K562 (cell line): Measurements from ENCODE around the gene ZCWPW1. TPM values are rescaled to one million over a fixed set of nuclear protein-coding genes. Genes with fewer than 3 reads are reported as not detected.

Experiments used
- ATF3 ChIP-seq, 2 experiments: fragments of 450-650 bp in 1 of 2; sonication (generic) in 1 of 2; formaldehyde crosslinking in 1 of 2; IDR thresholded peaks in 1 of 2; conservative IDR thresholded peaks in 1 of 2; 2 replicates each; pipeline versions ENCODE4 v1.6.1 to v1.8.1; 2016 to 2023; ENCODE audit warnings: mild to moderate bottlenecking in 2 of 2, moderate library complexity in 2 of 2, inconsistent platforms in 1 of 2, missing genetic modification reagents in 1 of 2
- ATF7 ChIP-seq: fragments of 450-650 bp; IDR thresholded peaks from 2 replicates; pipeline ENCODE4 v1.7.1; 2014; ENCODE audit warnings: mild to moderate bottlenecking, moderate library complexity
- CREB1 ChIP-seq, 2 experiments: sonication (generic) in 1 of 2; formaldehyde crosslinking in 1 of 2; IDR thresholded peaks; 2 replicates each; pipeline versions ENCODE4 v1.6.1 to v1.8.0; 2012 to 2022; ENCODE audit warnings: inconsistent platforms in 1 of 2, mild to moderate bottlenecking in 1 of 2, missing genetic modification reagents in 1 of 2, moderate library complexity in 1 of 2
- E2F1 ChIP-seq: sonication (generic); formaldehyde crosslinking; IDR thresholded peaks from 2 replicates; pipeline ENCODE4 v1.8.1; 2023; ENCODE audit warnings: mild to moderate bottlenecking, missing genetic modification reagents, moderate library complexity
- ELF4 ChIP-seq: fragments of 450-650 bp; formaldehyde crosslinking; IDR thresholded peaks from 2 replicates; pipeline ENCODE4 v1.4.0; 2022; ENCODE audit warnings: missing genetic modification characterization
- HDAC2 ChIP-seq: fragments of 450-650 bp; IDR thresholded peaks from 2 replicates; pipeline ENCODE4 v1.6.1; 2016; ENCODE audit warnings: mild to moderate bottlenecking
- HEY1 ChIP-seq: fragments of 250-450 bp; sonication (Bioruptor Pico); IDR thresholded peaks from 2 replicates; pipeline ENCODE4 v1.5.0; 2020; ENCODE audit warnings: mild to moderate bottlenecking, moderate library complexity, borderline replicate concordance
- HMG20B ChIP-seq: fragments of 250-450 bp; sonication (Bioruptor Pico); IDR thresholded peaks from 2 replicates; pipeline ENCODE4 v1.5.0; 2021; ENCODE audit warnings: mild to moderate bottlenecking
- L3MBTL2 ChIP-seq: fragments of 450-650 bp; IDR thresholded peaks from 2 replicates; pipeline ENCODE4 v1.6.1; 2016; ENCODE audit warnings: mild to moderate bottlenecking, moderate library complexity
- MAZ ChIP-seq, 2 experiments: fragments of 450-650 bp in 1 of 2; sonication (generic) in 1 of 2; formaldehyde crosslinking; IDR thresholded peaks in 1 of 2; conservative IDR thresholded peaks in 1 of 2; 2 replicates each; pipeline versions ENCODE4 v1.4.0 to v1.5.0; 2020; ENCODE audit warnings: mild to moderate bottlenecking in 1 of 2, missing genetic modification reagents in 1 of 2
- MTA2 ChIP-seq: fragments of 450-650 bp; IDR thresholded peaks from 2 replicates; pipeline ENCODE4 v1.6.1; 2016; ENCODE audit warnings: low read depth
- NELFE ChIP-seq: IDR thresholded peaks from 2 replicates; pipeline ENCODE4 v1.6.1; 2011; ENCODE audit warnings: mild to moderate bottlenecking; ENCODE audit not compliant: insufficient read depth, insufficient read length
- NR4A1 ChIP-seq, 2 experiments: fragments of 250-450 bp in 1 of 2; fragments of 450-650 bp in 1 of 2; sonication (Bioruptor Pico) in 1 of 2; IDR thresholded peaks; 2 replicates each; pipeline versions ENCODE4 v1.4.0 to v1.6.1; 2016 to 2020; ENCODE audit warnings: mild to moderate bottlenecking in 2 of 2, missing compliant biosample characterization in 1 of 2, missing genetic modification characterization in 1 of 2, moderate library complexity in 1 of 2
- OTX1 ChIP-seq: fragments of 450-650 bp; formaldehyde crosslinking; IDR thresholded peaks from 2 replicates; pipeline ENCODE4 v1.4.0; 2022; ENCODE audit warnings: mild to moderate bottlenecking
- POLR3G ChIP-seq: IDR thresholded peaks from 2 replicates; pipeline ENCODE4 v1.6.1; 2011; ENCODE audit not compliant: insufficient read length, insufficient replicate concordance; ENCODE audit errors: extremely low read depth
- PREB ChIP-seq: sonication (generic); formaldehyde crosslinking; IDR thresholded peaks from 2 replicates; pipeline ENCODE4 v1.8.1; 2023; ENCODE audit warnings: mild to moderate bottlenecking, missing genetic modification reagents
- SREBF2 ChIP-seq: sonication (generic); formaldehyde crosslinking; IDR thresholded peaks from 2 replicates; pipeline ENCODE4 v1.4.0; 2020; ENCODE audit warnings: mild to moderate bottlenecking, missing genetic modification reagents
- TCF3 ChIP-seq: sonication (generic); formaldehyde crosslinking; IDR thresholded peaks from 2 replicates; pipeline ENCODE4 v1.4.0; 2020; ENCODE audit warnings: mild to moderate bottlenecking, missing genetic modification reagents
- ZNF124 ChIP-seq: sonication (generic); formaldehyde crosslinking; IDR thresholded peaks from 2 replicates; pipeline ENCODE4 v1.8.1; 2022; ENCODE audit warnings: missing genetic modification reagents
- ZNF212 ChIP-seq: fragments of 450-650 bp; formaldehyde crosslinking; IDR thresholded peaks from 2 replicates; pipeline ENCODE4 v1.4.0; 2020; ENCODE audit warnings: mild to moderate bottlenecking
- ZNF57 ChIP-seq: fragments of 450-650 bp; formaldehyde crosslinking; IDR thresholded peaks from 2 replicates; pipeline ENCODE4 v1.4.0; 2020; ENCODE audit warnings: mild to moderate bottlenecking, moderate library complexity
- ZNF699 ChIP-seq: fragments of 250-450 bp; sonication (Bioruptor Pico); IDR thresholded peaks from 2 replicates; pipeline ENCODE4 v1.8.0; 2021; ENCODE audit warnings: mild to moderate bottlenecking, moderate library complexity; ENCODE audit not compliant: insufficient replicate concordance
- polyA plus RNA-seq, 8 experiments: library from polyadenylated mRNA; depleted of rRNA in 4 of 8; stranded (reverse) in 5 of 8; unstranded in 3 of 8; fragments of >200 nt; fragmentation: Nextera tagmentation in 2 of 8; fragmentation: Illumina TruSeq in 1 of 8; extraction: Ambion mirVana in 2 of 8; extraction: Trizol in 1 of 8; gene quantifications; 2 replicates each; pipeline versions ENCODE4 v1.2.1 to v1.2.3, GENCODE V29; 2011 to 2014; ENCODE audit warnings: inconsistent platforms in 1 of 8, missing spikeins in 1 of 8
- total RNA-seq, 7 experiments: library from RNA; depleted of rRNA in 6 of 7; stranded (reverse); fragments of >200 nt in 6 of 7; fragmentation: Illumina TruSeq in 2 of 7; extraction: Trizol in 2 of 7; gene quantifications; 2 replicates each; pipeline versions ENCODE4 v1.2.1 to v1.2.3, GENCODE V29; 2011 to 2021; ENCODE audit warnings: low replicate concordance in 1 of 7
- TF ChIP-seq, protein P1 (sequence below), 2 experiments: IDR thresholded peaks; 2 replicates each; pipeline ENCODE4 v1.6.1; 2012; ENCODE audit warnings: improper control_type of control experiment in 2 of 2, low read depth in 2 of 2, low read length in 2 of 2, borderline replicate concordance in 1 of 2

The ZCWPW1 gene
- total and polyA plus RNA-seq, 9 of the 15 experiments (the other 6 are each of a cell fraction or from before 2014, with no cell fraction given), result 0.18 to 1.7 (median 1.2) TPM

- TF ChIP-seq ZNF212 (CRISPR knock-in tag) (no peak), OTX1 (CRISPR knock-in tag) (no peak), ELF4 (CRISPR knock-in tag) (no peak), POLR3G (no peak), ATF3 (IDR thresholded peaks at IDR 0.05) (no peak), ATF3 (CRISPR knock-in tag; conservative IDR thresholded peaks at IDR 0.05) (no peak), PREB (CRISPR knock-in tag) (peak; percentile 40; the same call in 1 of the 2 replicates), ZNF57 (CRISPR knock-in tag) (no peak), MAZ (CRISPR knock-in tag; conservative IDR thresholded peaks at IDR 0.05 in 1 of 2, IDR thresholded peaks at IDR 0.05 in 1 of 2) (no peak), NELFE (no peak), CREB1 (IDR thresholded peaks at IDR 0.05) (peak; percentile 81), CREB1 (CRISPR knock-in tag; IDR thresholded peaks at IDR 0.05) (peak; percentile 91), E2F1 (CRISPR knock-in tag) (no peak), HEY1 (CRISPR knock-in tag) (no peak), ZNF699 (CRISPR knock-in tag) (no peak), HDAC2 (no peak), TCF3 (CRISPR knock-in tag) (no peak), ATF7 (peak; percentile 49), NR4A1 (CRISPR knock-in tag; IDR thresholded peaks at IDR 0.05) (no peak), NR4A1 (tag; IDR thresholded peaks at IDR 0.05) (no peak), L3MBTL2 (peak; percentile 44; the same call in 1 of the 2 replicates), HMG20B (CRISPR knock-in tag) (no peak), SREBF2 (CRISPR knock-in tag) (no peak), ZNF124 (CRISPR knock-in tag) (no peak), MTA2 (no peak)
- TF ChIP-seq, protein P1, sequence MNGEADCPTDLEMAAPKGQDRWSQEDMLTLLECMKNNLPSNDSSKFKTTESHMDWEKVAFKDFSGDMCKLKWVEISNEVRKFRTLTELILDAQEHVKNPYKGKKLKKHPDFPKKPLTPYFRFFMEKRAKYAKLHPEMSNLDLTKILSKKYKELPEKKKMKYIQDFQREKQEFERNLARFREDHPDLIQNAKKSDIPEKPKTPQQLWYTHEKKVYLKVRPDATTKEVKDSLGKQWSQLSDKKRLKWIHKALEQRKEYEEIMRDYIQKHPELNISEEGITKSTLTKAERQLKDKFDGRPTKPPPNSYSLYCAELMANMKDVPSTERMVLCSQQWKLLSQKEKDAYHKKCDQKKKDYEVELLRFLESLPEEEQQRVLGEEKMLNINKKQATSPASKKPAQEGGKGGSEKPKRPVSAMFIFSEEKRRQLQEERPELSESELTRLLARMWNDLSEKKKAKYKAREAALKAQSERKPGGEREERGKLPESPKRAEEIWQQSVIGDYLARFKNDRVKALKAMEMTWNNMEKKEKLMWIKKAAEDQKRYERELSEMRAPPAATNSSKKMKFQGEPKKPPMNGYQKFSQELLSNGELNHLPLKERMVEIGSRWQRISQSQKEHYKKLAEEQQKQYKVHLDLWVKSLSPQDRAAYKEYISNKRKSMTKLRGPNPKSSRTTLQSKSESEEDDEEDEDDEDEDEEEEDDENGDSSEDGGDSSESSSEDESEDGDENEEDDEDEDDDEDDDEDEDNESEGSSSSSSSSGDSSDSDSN (IDR thresholded peaks at IDR 0.05; ENCODE audit: borderline replicate concordance in 1 of 2, low read depth in 2 of 2, low read length in 2 of 2), result 0 out of 4 replicates have a peak, but pooled peaks of 1 of the 2 experiments have one; percentile 41
Observed at GRCh38 chr7:100400656-100401055, 27.8 kb downstream of the ZCWPW1 start (continued).
